Measurements from ENCODE around the gene C4orf51.

The C4orf51 gene

DNA sequence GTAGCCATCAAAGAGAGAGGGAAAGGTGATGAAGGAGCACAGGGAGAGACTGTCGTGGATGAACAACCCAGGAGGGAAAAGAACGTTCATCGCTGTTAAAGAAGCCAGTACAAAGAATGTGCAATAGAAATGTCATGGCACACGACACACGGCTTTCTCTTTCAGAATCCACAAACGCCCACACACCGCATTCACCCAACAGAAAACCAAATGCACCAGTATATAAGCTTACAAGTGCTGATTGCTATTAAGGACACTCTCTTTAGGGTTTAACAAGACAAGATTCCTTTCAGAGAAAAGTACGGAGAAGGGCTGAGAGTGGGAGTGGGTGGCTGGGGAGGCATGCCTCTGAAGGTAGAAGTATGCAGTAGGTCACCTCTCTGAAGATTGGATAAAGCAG, 80.2 kb downstream of the C4orf51 start:
- DNase-seq: no peak

DNA sequence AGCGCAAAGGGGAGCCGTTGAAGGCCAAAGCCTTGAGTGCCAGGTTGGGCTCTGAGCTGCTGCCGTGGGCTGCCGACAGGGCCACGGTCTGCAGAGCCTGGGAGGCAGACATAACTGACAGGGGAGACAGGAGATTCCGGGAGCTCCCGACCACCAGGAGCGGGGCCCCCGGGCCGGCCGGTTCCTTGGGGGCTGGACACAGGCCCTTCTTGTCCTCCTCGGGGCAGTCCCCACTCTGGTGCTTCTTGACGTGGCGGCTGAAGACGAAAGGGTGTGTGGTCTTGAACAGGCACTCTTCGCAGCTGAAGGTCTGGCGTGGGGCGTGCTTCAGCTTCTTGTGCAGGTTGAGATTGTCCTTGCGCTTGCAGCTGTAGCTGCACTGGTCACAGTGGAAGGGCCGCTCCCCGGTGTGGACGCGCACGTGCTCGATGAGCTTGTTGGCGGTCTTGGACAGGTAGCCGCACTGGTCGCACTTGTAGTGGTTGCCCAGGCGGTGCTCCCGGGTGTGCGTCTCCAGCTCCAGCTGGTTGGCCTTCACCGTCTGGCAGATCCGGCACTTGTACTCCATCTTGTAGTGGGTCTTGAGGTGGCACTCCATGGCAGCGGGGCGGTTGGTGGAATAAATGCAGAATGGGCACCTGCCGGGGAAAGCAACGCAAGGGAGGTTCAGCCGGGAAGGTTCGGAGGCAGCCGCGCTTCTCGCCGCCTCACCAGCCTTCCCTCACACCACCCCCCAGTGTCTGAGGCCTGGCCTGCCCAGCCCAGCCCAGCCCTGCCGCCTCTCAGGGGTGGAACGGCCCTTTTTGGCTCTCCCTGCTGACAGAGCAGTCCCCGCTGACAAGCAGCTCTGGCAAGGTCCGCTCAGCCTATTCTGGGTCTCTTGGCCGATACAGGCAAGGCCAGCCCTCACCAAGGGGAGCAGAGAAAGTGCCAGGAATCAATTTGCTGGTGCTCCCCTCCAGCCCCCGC, 81.3 kb downstream of the C4orf51 start:
- no peak for DNase-seq

GRCh38 chr4:145762719-145763118, 82.8 kb downstream of the C4orf51 start:
- DNase-seq: no peak

GRCh38 chr4:145763399-145763798, 83.5 kb downstream of the C4orf51 start:
- no peak for DNase-seq

DNA sequence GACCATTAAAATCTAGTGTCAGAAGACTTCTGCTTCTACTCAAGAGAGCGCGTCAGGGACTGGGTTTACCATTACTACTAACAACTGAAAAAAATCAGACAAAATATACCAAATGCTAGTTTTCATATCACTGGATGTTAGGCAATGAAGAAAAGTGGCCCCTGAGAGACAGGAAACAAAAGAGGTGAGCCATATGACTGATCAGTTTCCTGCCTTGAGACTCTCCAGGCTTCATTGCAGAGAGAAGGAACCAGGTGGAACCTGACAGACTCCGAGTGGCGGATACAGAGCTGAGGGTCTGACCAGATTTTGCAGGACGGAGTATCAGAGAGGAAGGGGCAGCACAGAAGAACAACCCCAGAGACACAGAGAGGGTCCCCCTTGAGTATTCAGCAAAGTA, 86.3 kb downstream of the C4orf51 start:
- no peak for DNase-seq

GRCh38 chr4:145769450-145770037, 89.6 kb downstream of the C4orf51 start:
- no peak for DNase-seq

DNA sequence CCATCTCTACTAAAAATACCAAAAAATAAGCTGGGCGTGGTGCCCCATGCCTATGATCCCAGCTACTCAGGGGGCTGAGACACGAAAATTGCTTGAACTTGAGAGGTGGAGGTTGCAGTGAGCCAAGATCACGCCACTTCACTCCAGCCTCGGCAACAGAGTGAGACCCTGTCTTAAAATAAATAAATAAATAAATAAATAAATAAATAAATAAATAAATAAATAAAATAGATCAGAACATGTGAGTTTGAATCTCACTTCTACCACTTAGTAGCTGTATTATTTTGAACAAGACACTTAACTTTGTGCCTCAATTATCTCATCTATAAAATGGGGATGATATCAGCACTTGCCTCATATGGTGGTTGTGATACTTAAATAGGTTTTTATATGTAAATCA, 90.2 kb downstream of the C4orf51 start:
- DNase-seq: no peak

DNA sequence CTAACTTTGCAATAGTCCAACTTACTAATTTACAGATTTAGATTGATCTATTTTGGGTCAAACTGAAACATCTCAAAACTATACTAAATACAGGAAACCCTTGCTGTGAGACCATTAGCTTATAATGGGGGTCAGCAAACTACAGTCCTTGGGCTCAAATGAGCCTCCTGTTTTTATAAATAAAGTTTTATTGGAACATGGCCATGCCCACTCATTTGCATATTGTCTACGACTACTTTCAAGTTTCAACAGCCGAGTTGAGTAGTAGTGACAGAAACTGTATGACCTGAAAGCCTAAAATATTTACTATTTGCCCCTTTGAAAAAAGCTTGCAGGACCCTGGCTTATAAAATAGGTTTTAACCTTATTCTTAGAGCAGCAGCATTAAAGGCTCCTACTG, 92.4 kb downstream of the C4orf51 start:
- no peak for DNase-seq

DNA sequence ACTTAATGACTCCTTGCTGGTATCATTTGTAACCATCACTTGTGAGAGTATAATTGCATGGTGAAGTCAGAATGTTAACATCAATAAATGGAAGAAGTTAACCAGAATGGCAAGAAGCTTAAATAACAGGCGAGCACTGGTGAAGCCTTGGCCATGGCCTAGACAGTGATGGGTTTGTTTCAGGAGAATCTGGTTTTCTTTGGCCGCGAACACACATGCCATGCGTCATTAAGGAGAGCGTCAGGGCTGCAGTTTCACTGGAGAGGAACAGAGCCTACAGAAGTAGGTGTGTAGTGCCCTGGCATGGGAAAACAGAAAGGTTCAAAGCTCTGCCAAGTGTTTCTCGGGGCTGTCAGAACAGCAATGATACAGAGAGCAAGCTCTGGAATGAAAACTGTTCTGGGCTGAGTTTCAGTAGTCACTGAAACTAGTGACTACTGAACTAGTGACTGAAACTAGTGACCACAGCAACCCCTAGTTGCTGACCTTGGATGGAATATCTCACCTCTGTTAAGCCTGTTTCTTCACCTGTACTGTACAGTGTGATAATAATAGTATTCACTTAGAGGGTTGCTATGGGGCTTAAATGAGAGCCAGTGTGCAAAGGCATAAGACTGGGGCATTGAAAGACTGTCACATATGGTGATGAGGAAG, 93.8 kb downstream of the C4orf51 start:
- DNase-seq: no peak

DNA sequence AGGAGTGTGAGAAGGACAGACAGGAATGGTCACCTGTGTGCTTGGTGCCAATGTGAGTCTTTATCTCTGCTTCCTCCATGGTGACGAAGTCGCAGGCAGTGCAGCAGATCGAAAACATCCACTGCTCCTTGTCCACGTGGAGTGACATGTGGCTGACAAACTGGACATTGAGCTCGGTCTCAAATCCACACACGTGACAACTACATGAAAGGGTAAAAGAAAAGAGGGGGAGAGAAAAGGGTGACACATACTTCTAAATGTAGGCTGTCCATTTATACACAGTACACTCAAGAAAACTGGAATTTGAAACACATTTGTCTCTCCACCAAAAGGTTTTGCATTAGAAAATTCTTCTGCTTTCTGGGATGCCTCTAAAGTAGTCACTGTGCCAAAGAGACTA, 94.5 kb downstream of the C4orf51 start:
- no peak for DNase-seq

DNA sequence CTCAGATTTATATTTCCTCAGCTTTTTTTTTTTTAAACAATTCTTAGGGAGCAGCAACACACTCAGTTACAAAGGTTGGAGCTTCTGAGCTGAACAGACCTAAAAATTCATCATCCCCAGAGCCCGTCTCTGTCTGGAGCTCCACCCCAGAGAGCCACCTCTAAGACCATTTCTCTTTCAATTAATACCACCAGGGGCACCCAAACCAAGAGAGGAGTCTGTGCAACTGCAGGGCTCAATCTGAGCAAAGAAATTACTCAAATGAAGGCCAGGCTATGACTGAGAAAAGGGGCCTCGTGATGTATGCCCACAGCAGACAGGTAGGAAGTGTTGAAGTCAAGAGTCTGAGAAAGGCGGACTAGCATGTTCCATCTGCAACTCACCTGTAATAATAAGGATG, 95.5 kb downstream of the C4orf51 start:
- DNase-seq: no peak

GRCh38 chr4:145776208-145776607, 96.3 kb downstream of the C4orf51 start:
- DNase-seq: no peak

DNA sequence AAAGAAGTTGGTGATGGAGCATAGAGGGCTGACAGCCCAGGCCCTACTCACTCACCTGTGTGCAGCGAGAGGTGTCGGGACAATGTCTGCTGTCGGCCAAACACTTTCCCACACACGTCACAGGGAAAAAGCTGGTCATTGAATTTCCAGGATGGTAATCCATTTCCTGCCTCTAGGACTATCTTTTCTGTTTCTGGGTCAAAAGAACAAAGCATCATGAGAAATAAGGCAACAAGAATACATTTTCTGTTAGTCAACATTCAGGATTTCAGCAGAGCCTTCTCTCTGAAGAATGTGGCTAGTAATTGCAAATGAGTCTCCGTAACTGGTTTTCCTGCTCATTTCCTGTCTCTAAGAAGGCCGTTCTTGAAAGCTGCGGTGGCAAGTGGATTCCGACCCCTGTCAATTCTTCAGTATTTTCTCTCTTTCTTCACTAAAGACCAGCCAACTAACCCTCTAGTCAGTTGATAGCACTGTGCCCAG, 99.4 kb downstream of the C4orf51 start:
- DNase-seq: no peak

DNA sequence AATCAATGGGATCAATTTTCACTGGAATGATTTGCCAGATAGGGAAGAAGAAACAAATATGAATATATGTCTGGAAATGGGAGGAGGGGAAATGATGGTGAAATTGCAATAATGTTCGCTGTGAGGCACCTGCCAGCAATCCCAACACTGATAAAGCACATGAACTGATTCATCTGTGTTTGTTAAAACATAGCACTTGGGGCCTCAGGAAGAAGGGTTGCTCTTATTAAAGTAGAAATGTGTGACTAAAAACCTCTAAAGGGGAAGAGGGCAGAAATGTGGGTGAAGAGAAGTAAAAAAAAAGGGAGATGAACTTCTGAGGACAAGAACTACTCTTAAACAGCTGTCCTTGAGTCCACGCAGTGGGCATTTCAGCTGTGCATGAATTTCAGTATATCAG, 101.4 kb downstream of the C4orf51 start:
- no peak for DNase-seq
